HUDEP-2 (cell line): Measurements from ENCODE around the gene NAT14.
"Not testable (repeated sequence)": the region's sequence is repeated elsewhere in the genome, so short reads cannot be mapped to it uniquely, and the experiment has no call there.

ENCODE experiments used
- DNase-seq, 76 experiments: peaks; one replicate each; lab custom pipeline; 2025; ENCODE audit not compliant: unreplicated experiment in 76 of 76; lab: John Stamatoyannopoulos, UW

NAT14 gene

DNA sequence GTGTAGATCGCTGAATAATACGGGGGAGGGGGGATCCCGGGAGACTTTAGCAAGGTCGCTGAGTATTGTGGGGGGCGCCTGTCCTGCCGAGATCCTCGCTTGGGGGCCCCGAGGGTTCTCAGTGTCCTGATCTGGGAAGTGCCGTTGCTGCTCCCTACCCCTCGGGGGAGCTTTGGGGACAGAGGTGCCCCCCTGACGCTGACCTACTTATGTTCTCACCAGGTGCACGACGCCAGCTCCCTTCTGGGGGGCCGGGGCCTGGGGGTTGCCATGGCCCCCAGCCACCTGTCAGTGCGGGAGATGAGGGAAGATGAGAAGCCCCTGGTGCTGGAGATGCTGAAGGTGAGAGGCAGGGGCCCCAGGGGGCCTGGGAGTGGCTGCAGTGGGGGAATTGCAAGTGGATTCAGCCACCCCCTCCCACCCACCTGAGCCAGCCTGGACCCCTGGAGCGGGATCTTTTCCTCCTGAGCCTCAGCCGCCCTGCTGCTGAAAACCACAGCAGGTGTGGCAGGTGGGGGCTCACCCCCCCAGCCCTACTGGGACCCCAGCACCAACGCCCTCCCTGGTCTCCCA is 537 bp downstream of the NAT14 start:
- DNase-seq, result no peak

DNA sequence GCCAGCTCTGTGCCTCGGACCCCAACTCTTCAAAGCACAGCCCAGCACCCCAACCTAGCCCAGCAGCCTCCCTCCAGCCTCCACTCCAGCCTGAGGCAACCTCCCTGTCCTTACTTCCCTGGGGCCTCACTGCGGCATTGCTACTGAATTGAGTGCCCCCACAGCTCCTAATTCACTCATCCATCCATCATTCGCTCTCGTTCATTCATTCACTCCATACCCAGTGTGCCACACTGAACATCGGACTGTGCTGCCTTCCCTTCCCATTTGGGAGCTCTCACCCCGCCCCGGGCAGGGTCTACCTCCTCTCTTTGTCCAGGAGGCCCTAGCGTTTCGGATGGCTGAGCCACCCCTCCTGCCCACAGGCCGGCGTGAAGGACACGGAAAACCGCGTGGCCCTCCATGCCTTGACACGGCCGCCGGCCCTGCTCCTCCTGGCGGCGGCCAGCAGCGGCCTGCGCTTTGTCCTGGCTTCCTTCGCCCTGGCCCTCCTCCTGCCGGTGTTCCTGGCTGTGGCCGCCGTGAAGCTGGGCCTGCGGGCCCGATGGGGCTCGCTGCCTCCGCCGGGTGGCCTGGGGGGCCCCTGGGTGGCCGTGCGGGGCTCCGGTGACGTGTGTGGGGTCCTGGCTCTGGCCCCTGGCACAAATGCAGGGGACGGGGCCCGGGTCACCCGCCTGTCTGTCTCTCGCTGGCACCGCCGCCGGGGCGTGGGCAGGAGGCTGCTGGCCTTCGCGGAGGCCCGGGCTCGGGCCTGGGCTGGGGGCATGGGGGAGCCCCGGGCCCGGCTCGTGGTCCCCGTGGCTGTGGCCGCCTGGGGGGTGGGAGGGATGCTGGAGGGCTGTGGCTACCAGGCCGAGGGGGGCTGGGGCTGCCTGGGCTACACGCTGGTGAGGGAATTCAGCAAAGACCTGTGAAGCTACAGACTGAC is 1.3 kb downstream of the NAT14 start:
- no peak for DNase-seq

DNA sequence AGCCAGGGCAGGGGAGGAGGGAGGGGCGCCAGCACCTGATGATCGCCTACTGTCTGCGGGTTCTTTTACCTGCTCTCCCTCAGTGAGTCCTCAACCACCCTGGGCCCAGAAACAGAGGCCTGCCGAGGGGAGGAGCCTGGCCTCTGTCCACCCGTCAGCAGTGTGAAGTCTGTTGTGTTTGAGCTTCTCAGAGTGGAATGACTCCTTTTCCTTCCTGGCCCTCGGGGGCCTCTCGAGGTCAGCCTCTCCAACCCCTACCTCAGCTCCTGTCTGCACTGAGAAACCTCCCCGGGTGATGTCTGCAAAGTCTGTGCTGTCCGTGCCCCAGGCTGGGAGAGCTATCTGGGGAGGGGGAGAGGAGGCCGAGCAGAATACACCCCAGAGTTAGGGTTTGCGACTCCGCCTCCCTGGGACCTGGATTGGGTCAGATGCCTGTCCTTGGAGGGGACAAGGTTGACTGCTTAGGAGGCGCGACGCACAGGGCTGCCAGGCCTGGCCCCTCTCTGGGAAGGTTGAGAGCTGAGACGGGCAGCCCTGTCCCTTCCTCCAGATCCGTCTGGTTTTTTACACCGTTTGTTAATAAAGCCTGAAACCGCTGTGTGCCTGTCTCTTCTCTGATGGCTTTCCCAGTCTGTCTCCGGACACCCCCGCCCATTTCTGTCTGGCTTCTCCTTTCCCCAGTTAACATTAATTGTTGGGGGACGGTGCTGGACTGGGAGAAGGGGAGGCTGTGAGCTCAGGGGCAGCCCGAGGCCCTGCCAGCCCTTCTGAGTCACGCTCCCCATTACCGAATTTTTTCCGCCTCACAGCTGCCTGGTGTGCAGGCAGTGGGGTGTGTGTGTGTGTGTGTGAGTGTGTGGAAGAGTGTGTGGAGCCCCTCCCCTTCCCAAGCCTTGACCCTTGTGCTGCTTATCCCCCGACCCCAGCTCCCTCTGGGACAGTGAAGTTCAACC is 2.3 kb downstream of the NAT14 start:
- DNase-seq, result peak in 48 of 76 experiments; percentile 18 to 86 (median 54)

DNA sequence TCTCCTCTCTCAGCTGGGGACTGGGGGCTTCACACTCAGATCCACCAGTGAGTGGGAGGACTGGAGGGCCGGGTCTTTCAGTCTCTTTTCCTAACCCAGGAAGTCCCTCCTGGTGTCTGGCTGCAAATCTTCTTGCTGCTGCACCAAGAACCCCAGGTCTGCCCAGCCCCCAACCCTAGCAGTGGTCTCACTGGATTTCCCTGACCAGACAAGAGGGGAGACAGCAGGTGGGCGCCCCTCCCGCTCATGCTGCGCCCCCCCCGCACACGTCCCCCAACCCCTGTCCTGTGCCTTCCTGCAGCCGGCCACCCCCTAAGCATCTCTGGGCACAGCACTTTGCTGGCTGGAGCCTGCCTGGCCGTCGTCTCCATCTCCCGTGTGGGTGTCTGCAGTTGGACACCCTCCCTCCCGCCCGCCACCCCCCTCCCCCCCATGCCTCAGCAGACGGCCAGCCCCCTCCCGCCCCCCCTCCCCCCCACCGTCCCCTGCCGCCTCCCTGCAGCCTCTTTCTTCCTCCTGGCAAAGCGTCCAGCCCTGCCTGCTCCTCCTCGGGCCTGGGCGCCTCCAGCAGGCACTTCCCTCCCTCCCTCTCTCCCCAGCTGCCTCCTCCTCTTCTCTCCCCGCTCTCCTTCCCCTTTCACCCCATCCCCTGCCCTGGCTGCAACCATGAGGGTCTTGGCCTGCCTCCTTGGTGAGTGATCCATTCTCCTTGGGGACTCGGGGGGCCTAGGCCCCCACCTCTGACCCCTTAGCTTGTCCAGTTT is 3.1 kb downstream of the NAT14 start, which contains the start of gene SSC5D:
SSC5D (plus strand) TSS at position 513 of the 764 bp plus-strand sequence; CDS start at position 667, 154 bp downstream.
- DNase-seq, result peak in 2 of 76 experiments; percentile 24 to 27

DNA sequence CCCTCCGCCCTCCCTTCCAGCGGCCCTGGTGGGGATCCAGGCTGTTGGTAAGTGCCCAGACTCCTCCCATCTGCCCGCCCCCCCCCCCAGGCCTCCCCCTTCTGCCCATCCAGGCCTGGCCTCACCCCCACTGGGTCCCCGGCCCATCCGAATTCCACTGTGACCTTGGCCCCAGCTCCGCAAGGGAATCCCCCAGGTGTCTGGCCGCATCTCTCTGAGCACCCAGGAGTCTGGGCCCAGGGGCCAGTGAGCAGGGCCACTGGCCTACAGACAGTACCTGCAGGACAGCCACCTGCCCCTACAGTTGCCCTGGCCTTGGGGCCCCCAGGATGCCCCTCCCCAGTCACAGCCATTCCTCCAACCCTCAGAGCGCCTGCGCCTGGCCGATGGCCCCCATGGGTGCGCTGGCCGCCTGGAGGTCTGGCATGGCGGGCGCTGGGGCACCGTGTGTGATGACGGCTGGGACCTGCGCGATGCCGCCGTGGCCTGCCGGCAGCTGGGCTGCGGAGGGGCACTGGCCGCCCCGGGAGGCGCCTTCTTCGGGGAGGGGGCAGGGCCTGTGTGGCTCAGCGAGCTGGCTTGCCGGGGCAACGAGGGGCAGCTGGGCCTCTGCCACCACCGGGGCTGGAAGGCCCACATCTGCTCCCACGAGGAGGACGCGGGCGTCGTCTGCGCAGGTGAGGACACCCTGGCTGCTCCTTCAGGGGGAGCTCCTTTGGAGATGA is 4.2 kb downstream of the NAT14 start:
- DNase-seq, result no peak

DNA sequence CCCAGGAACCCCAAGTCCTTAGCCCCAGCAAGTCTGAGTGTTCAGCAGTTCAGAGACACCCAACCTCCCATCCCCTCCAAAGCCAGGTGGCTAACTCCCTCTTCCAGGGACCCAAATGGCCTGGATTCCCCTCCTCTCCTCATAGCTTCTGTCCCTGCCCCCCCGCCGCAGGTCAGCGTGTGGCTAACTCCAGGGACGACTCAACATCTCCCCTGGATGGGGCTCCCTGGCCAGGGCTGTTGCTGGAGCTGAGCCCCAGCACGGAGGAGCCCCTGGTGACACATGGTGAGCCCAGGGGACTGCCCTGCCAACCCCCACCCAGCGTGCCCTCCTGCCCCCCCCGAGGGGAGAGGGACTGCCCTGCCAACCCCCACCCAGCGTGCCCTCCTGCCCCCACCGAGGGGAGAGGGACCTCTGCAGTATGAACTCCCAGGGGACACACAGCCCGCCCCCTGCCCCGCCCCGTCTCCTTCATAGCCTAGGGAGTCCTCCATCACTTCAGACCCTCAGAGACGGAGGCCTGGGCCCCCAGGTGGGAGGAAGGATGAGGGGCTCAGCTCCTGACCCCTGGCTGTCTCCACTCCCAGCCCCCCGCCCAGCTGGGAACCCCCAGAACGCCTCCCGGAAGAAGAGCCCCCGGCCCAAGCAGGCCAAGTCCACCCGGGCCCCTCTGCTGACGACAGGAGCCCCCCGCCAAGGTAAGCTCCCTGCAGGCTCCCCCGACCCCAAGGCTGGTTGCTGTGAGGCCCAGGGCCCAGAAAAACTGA is 4.9 kb downstream of the NAT14 start:
- no peak for DNase-seq

DNA sequence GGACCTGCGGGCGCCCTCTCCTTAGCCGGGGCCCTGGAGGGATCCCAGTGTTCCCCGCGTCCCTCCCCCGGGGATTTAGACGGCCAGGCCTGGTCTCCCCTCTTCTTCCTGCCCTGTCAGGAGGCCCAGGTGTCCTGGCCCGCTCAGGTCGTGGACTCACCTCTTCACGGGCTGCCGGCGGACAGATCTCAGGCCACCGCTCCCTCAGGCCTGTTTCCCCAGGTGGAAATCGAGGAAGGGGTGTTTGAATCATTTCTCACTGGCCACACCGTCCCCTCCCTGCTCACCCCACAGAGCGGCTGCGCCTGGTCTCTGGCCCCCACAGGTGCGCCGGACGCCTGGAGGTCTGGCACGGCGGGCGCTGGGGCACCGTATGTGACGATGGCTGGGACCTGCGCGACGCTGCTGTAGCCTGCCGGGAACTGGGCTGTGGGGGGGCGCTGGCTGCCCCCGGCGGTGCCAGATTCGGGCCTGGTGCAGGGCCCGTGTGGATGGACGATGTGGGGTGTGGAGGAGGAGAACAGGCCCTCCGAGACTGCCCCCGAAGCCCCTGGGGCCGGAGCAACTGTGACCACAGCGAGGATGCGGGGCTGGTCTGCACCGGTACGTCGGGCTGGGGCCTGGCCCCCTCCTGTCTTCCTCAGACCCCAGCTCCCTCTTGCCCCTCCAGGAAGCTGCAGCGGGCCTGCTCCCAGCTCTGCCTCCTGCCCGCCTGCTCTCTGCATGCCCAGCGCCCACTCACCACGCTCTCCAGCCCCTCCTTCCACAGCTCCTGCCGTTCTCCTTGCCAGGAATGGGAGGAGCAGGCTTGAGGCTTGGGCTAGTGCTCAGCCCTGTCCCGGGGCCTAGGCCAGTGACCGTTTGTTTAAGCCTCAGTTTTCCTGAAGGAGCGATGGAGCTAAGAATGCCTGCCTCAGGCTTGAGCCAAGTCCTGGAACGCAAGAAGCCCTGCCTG is 5.8 kb downstream of the NAT14 start:
- no peak for DNase-seq

DNA sequence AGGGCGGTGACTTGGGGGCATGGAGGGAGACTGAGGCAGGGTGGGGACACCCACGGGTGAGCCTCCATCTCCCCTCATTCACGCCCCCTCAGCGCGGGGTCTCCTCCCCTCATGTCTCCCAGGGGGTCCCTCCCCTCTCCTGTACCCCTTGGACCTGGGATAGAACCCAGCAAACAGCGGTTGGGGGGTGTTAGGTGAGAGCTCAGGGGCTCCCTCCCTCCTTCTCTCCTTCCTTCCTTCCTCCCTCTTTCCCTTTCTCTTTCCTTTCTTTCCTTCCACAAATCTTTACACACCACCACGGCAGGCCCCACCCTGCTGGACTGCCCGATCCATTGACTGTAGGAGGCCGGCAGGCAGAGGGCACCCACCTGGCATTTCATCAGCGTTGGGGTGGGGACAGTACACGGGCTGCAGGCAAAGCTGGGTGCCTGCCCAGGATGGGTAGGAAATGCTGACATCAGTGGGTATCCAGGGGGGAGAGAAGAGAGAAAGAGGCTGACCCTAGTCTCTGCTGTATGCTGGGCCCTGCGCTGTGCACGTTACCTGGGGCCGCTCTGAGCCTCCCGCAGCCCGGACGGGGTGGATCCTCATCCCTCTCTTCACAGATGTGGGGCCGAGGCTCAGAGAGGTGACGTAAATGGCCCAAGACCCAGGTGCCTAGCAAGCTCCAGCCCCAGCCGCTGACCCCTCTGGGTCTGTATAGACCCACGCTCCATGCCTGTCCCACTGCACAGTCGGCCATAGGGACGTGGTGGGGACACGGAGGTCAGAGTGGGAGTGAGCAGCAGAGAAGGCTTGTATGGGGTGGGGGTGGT is 6.8 kb downstream of the NAT14 start:
- no peak for DNase-seq

DNA sequence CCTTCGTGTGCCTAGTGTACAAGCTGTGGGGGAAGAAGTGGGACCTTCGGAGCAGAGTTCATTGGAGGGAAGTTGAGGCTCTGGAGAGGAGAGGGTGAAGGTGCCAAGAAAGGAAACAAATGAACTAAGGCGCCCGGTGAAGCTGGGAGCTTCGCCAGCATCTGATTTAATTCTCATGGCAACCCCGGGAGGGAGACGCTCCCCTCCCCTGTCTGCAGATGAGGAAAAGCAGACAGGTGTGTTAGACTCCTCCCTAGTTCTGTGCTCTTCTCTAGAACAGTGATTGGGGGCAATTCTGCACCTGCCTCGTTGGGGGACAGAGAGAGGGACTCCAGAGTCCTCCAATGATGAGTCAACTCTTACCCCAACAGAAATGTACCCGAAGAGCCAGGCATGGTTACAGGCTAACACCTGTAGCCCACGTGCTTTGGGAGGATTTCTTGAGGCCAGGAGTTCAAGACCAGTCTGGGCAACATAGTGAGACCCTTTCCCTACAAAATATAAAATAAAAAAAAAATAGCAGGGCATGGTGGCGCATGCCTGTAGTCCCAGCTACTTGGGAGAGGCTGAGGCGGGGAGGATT is 7.5 kb downstream of the NAT14 start:
- peak in 1 of 76 experiments; percentile 3 for DNase-seq

DNA sequence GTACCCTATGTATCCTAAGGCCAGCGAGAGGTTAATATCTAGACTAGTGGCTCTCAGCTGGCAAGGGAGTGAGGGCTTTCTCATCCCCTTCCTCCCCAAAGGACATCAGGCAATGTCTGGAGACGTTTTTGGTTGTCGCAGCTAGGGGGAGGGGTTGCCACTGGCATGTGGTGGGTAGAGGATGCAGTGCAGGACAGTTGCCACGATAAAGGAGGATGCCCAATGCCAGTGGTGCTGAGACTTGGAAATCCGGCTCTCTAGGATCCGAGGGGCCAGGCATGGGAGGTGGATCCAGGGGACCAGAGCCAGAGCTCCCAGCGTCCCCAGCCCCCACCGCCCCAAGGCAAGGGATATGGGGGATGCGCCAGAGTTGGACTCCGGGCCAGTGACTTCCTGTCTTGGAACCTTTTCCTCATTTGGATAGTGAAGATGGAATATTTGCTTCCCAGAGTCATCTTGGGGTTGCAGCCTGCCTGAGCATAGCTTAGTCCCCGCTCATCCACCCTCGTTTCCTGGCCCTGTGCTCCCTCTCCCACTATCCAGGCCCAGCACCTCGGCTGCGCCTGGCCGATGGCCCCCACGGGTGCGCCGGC is 8.2 kb downstream of the NAT14 start:
- no peak for DNase-seq

DNA sequence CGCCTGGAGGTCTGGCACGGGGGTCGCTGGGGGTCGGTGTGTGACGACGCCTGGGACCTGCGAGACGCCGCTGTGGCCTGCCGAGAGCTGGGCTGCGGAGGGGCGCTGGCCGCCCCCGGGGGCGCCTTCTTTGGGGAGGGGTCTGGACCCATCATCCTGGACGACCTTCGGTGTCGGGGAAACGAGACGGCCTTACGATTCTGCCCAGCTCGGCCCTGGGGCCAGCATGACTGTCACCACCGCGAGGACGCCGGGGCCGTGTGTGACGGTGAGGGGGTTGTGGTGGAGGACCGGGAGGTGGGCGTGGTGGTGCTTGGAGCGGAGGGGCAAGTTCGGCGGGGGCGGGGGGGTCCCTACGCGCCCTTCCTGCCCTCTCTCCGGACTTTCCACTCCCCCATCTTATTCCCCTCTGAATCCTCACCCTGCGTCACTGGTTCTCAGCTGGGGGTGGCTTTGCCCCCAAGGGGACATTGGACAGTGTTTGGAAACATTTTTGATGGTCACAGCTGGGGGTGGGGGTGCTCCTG is 8.7 kb downstream of the NAT14 start:
- DNase-seq, result no peak

DNA sequence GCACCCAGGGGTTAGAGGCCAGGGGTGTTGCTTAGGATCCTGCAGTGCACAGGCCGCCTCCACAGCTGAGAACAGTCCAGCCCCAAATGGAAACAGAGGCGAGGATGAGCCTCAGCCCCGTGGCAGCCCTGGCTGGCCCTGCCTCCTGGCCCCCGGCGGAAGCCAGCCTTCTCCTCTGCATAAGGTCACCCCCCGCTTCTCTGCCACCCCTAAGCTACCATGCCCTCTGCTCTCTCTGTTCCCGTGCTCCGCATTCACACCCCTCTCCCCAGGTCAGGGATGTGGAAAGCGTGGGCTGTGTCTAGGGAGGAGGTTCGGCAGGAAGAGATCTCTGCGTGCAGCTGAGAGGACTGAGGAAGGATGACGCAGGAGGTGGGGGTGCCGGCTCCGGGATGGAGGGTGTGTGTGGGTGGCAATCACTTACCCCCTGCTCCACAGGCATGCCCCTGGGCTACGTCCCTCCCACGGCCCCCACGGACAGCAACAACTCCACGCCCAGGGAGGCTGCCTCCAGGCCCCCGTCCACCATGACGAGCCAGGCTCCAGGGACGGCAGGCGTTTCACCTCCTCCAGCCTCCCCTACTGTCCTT is 9.3 kb downstream of the NAT14 start:
- no peak for DNase-seq

DNA sequence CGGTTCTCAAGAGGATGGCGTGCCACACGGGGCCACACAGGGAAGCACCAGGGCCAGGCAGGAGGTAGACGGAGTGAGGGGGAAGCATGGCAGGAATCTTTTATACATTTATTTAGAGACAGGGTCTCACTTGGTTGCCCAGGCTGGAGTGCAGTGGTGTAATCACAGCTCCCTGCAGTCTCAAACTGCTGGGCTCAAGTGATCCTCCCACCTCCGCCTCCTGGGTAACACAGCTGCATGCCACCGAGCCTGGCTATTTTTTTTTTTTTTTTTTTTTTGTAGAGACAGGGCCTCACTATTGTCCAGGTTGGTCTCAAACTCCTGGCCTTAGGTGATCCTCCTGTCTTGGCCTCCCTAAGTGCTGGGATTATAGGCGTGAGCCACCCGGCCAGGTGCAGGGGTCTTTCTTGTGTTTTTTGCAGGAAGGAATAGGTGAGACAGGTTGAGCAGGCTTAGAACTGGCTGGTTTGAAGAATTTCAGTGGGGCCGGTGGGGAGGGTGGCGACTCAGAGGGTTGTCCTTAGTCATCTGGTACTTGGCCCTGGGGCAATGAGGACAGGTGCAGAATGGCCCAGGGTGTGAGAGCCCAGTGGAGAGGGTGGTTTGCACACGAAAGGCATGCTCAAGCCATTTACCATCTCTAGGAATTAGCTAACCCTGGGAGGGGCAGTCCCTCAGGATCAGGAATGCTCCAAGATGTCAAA is 10.8 kb downstream of the NAT14 start:
- DNase-seq, result no peak

DNA sequence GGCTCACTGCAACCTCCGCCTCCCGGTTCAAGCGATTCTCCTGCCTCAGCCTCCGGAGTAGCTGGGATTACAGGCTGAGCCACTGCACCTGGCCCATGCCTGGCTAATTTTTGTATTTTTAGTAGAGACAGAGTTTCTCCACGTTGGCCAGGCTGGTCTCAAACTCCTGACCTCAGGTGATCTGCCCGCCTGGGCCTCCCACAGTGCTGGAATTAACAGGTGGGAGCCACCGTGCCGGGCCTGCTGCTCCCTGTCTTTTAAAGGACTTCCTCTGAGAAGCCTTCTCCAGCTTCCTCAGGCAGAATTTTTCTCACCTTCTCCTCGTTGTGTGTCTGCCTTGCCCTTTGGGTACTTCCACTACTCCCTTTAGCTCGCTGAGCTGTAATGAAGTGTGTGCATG is 11.8 kb downstream of the NAT14 start:
- not testable (repeated sequence) for DNase-seq

DNA sequence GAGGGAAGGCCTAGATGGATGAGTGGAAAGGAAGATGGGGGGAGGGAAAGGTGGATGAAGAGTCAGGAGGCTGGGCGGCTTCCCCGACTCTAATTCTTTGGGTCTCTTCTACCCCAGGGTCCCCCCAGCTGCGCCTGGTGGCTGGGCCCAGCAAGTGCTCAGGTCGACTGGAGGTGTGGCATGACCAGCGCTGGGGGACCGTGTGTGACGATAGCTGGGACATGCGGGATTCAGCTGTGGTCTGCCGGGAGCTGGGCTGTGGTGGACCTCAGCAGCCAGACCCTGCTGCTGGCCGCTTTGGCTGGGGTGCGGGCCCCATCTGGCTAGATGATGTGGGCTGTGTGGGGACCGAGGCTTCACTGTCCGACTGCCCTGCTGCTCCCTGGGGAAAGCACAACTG is 12.8 kb downstream of the NAT14 start:
- no peak for DNase-seq
